ENCODE measurements around the gene C1QL1.

- TF ChIP-seq CTCF (conservative IDR thresholded peaks at IDR 0.05): no peak
- TF ChIP-seq ZFX (IDR thresholded peaks at IDR 0.05): no peak
Observed at GRCh38 chr17:45013021-45013997, 45.2 kb upstream of the C1QL1 start.

All from C4-2B (cell line).